ENCODE measurements around the gene CCDC122.
"Not testable (repeated sequence)": the region's sequence is repeated elsewhere in the genome, so short reads cannot be mapped to it uniquely, and the experiment has no call there.

The CCDC122 gene

GRCh38 chr13:43830497-43830881 is 49.1 kb downstream of the CCDC122 start:
- H2AFZ ChIP-seq (ENCODE audit: low read length), result no peak overlapping the region
- no peaks in the 10 kb centered on the region for H3K79me2 ChIP-seq (ENCODE audit: low read length)
- H3K4me3 ChIP-seq (ENCODE audit: low read length), result no peak overlapping the region
- no peak overlapping the region for H3K9ac ChIP-seq (ENCODE audit: low read length)
- no peaks in the 10 kb centered on the region for H3K9me3 ChIP-seq (replicated peaks; ENCODE audit: insufficient read depth, low read length)
- H3K27ac ChIP-seq (ENCODE audit: low read length), result no peak overlapping the region
- H3K36me3 ChIP-seq (replicated peaks; ENCODE audit: insufficient read depth, low read length), result no peaks in the 10 kb centered on the region
- no peaks in the 10 kb centered on the region for H3K27me3 ChIP-seq (replicated peaks; ENCODE audit: insufficient read depth, low read length)
- H3K4me2 ChIP-seq (ENCODE audit: low read depth, low read length), result no peak overlapping the region
- TF ChIP-seq, protein P1, sequence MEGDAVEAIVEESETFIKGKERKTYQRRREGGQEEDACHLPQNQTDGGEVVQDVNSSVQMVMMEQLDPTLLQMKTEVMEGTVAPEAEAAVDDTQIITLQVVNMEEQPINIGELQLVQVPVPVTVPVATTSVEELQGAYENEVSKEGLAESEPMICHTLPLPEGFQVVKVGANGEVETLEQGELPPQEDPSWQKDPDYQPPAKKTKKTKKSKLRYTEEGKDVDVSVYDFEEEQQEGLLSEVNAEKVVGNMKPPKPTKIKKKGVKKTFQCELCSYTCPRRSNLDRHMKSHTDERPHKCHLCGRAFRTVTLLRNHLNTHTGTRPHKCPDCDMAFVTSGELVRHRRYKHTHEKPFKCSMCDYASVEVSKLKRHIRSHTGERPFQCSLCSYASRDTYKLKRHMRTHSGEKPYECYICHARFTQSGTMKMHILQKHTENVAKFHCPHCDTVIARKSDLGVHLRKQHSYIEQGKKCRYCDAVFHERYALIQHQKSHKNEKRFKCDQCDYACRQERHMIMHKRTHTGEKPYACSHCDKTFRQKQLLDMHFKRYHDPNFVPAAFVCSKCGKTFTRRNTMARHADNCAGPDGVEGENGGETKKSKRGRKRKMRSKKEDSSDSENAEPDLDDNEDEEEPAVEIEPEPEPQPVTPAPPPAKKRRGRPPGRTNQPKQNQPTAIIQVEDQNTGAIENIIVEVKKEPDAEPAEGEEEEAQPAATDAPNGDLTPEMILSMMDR (IDR thresholded peaks at IDR 0.05; ENCODE audit: low read length), result no peak
- no peak for TF ChIP-seq EZH2phosphoT487 (IDR thresholded peaks at IDR 0.05; ENCODE audit: low read length)
- no peak for TF ChIP-seq EZH2 (optimal IDR thresholded peaks at IDR 0.05; ENCODE audit: low read depth, low read length)
- H3K4me1 ChIP-seq (ENCODE audit: low read length), result no peaks in the 10 kb centered on the region
- no peak for DNase-seq
- H4K20me1 ChIP-seq (ENCODE audit: insufficient read depth, low read length), result no peaks in the 10 kb centered on the region
- H3K9me2 ChIP-seq (replicated peaks; ENCODE audit: insufficient read depth, low read length), result no peaks in the 10 kb centered on the region
- no peaks in the 10 kb centered on the region for H3F3A ChIP-seq (ENCODE audit: insufficient read depth, low read length)

DNA sequence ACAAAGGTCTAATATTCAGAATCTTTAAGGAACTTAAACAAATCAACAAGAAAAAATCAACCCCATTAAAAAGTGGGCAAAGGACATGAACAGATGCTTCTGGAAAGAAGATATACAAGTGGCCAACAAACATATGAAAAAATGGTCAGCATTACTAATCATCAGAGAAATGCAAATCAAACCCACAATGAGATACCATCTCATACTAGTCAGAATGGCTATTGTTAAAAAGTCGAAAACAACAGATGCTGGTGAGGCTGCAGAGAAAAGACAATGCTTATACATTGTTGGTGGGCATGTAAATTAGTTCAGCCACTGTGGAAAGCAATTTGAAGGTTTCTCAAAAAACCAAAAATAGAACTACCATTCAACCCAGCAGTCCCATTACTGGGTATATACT is 54.9 kb downstream of the CCDC122 start:
- H3K27ac ChIP-seq (ENCODE audit: low read length), result not testable (repeated sequence)

DNA sequence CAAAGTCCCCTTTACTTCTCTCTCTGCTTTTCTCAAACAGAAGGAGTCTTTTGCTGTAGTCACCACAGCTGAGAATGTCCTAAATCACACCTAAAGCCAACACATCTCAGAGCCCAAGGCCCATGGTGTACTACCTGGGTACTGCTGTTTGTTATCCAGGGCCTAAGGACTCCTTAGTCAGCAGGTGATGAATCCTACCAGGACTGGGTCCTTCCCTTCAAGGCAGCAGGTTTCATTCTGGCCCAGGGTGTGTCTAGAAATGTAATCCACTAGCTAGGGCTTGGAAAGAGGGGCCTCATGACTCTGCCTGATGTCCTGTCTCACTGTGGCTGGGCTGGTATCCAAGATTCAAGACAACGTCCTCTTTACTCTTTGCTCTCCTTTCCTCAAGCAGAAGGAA is 56.6 kb downstream of the CCDC122 start:
- Histone ChIP-seq H3K4me1 (ENCODE audit: low read length) (no peaks in the 10 kb centered on the region), H3K9ac (ENCODE audit: low read length) (no peak overlapping the region), H2AFZ (ENCODE audit: low read length) (no peak overlapping the region), H3K27ac (ENCODE audit: low read length) (no peak overlapping the region), H3K4me2 (ENCODE audit: low read depth, low read length) (no peak overlapping the region), H3K36me3 (replicated peaks; ENCODE audit: insufficient read depth, low read length) (no peaks in the 10 kb centered on the region), H4K20me1 (ENCODE audit: insufficient read depth, low read length) (no peaks in the 10 kb centered on the region), H3K9me3 (replicated peaks; ENCODE audit: insufficient read depth, low read length) (no peaks in the 10 kb centered on the region), H3K27me3 (replicated peaks; ENCODE audit: insufficient read depth, low read length) (no peaks in the 10 kb centered on the region), H3K9me2 (replicated peaks; ENCODE audit: insufficient read depth, low read length) (no peaks in the 10 kb centered on the region), H3K4me3 (ENCODE audit: low read length) (no peak overlapping the region), H3F3A (ENCODE audit: insufficient read depth, low read length) (no peaks in the 10 kb centered on the region), H3K79me2 (ENCODE audit: low read length) (no peaks in the 10 kb centered on the region)
- DNase-seq, result no peak
- no peak for TF ChIP-seq EZH2phosphoT487 (IDR thresholded peaks at IDR 0.05; ENCODE audit: low read length)
- TF ChIP-seq, protein P1 (IDR thresholded peaks at IDR 0.05; ENCODE audit: low read length), result no peak
- TF ChIP-seq EZH2 (optimal IDR thresholded peaks at IDR 0.05; ENCODE audit: low read depth, low read length), result no peak

More for the DNA sequence above, 54.9 kb downstream of the CCDC122 start:
- not testable (repeated sequence) for H3K4me3 ChIP-seq (ENCODE audit: low read length); H3K4me1 ChIP-seq (ENCODE audit: low read length); H3K9me3 ChIP-seq (replicated peaks; ENCODE audit: insufficient read depth, low read length); H3K79me2 ChIP-seq (ENCODE audit: low read length); H2AFZ ChIP-seq (ENCODE audit: low read length); H3K4me2 ChIP-seq (ENCODE audit: low read depth, low read length); H3K9ac ChIP-seq (ENCODE audit: low read length); DNase-seq; H3K27me3 ChIP-seq (replicated peaks; ENCODE audit: insufficient read depth, low read length); H3K9me2 ChIP-seq (replicated peaks; ENCODE audit: insufficient read depth, low read length); H3F3A ChIP-seq (ENCODE audit: insufficient read depth, low read length); H3K36me3 ChIP-seq (replicated peaks; ENCODE audit: insufficient read depth, low read length); H4K20me1 ChIP-seq (ENCODE audit: insufficient read depth, low read length)

- no peak for DNase-seq
Measured at GRCh38 chr13:43816401-43816889, 63.1 kb downstream of the CCDC122 start.

More at GRCh38 chr13:43816401-43816889, 63.1 kb downstream of the CCDC122 start:
- Histone ChIP-seq H3K9me3 (replicated peaks; ENCODE audit: insufficient read depth, low read length) (no peaks in the 10 kb centered on the region), H3K4me3 (ENCODE audit: low read length) (no peak overlapping the region), H3K4me1 (ENCODE audit: low read length) (no peaks in the 10 kb centered on the region), H3K4me2 (ENCODE audit: low read depth, low read length) (no peak overlapping the region), H2AFZ (ENCODE audit: low read length) (no peak overlapping the region), H3K9me2 (replicated peaks; ENCODE audit: insufficient read depth, low read length) (no peaks in the 10 kb centered on the region), H3K79me2 (ENCODE audit: low read length) (no peaks in the 10 kb centered on the region), H4K20me1 (ENCODE audit: insufficient read depth, low read length) (no peaks in the 10 kb centered on the region), H3K9ac (ENCODE audit: low read length) (no peak overlapping the region), H3K36me3 (replicated peaks; ENCODE audit: insufficient read depth, low read length) (no peaks in the 10 kb centered on the region), H3F3A (ENCODE audit: insufficient read depth, low read length) (no peaks in the 10 kb centered on the region), H3K27ac (ENCODE audit: low read length) (no peak overlapping the region), H3K27me3 (replicated peaks; ENCODE audit: insufficient read depth, low read length) (no peaks in the 10 kb centered on the region)
- no peak for TF ChIP-seq EZH2phosphoT487 (IDR thresholded peaks at IDR 0.05; ENCODE audit: low read length)
- TF ChIP-seq, protein P1 (IDR thresholded peaks at IDR 0.05; ENCODE audit: low read length), result no peak
- TF ChIP-seq EZH2 (optimal IDR thresholded peaks at IDR 0.05; ENCODE audit: low read depth, low read length), result no peak

All from MM.1S (cell line).